IPS-NIHi11 (cell line): Measurements from ENCODE around the gene PPP1R8.
A peak's percentile ranks its signal among the peaks of the same experiment; 100 is the strongest.
"Not testable (repeated sequence)": the region's sequence is repeated elsewhere in the genome, so short reads cannot be mapped to it uniquely, and the experiment has no call there.

Experiments
- DNase-seq: peaks from one replicate; pipeline ENCODE4 v3.0.0; 2012; ENCODE audit warnings: mixed read lengths, low spot score

PPP1R8 gene

DNA sequence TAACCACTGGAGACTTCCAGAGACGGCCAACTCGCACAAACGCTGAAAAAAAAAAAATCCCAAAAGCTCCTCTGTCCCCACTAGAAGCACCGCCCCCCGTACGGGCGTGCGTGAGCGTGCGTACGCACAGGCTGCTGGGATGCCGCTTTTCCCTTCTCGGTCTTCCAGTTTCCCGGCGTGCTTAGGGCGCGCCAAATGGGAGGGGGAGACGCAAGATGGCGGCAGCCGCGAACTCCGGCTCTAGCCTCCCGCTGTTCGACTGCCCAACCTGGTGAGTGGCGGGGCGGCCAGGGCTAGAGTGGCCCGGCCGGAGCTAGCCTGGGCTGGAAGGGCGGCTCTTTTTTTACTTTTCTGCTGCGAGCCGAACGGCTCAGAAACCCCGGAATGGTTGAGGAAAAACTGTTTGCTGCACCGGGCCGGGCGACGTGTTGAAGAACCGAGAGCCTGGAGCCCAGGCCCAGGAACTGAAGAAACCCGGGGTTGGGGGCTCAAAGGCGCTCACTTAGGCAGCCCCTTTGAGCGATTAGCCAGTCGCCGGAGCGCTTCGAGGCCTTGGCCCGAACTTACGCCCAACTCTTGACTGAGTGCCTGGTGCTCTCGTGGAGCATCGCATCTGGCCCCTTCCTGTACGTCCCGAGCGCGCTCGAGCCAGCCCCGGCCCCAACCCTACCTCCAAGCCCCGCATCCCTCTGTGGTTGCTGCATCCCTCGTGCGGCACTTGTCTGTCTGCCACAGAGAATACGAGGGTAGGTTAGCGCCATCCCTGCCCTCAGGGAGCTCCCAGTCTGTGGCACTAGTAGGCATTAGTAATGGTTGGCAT, at the start of gene PPP1R8:
Gene PPP1R8 (plus strand): TSS at position 162 of the 820 bp plus-strand sequence. CDS start 54 bp downstream, at position 216.
- peak; percentile 91 for DNase-seq

DNA sequence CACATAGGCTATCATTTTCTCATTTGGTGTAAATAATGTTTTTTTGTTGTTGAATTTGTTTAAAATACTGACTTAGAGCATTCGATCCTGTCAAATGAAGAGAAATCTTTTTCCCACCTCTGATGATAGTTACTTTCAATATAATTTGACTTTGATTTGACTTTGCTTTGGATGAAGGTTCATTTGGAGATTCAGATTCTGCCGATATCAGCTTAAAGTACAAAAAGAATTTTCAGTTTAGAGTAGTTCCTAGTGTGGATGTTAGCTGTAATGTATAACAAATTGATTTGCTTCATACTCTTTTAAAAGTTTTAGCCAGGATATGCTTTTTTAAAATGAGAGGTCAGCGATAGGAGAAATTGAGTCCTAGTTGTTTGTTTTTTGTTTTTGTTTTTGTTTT, 47.6 kb upstream of the PPP1R8 start:
- no peak for DNase-seq

DNA sequence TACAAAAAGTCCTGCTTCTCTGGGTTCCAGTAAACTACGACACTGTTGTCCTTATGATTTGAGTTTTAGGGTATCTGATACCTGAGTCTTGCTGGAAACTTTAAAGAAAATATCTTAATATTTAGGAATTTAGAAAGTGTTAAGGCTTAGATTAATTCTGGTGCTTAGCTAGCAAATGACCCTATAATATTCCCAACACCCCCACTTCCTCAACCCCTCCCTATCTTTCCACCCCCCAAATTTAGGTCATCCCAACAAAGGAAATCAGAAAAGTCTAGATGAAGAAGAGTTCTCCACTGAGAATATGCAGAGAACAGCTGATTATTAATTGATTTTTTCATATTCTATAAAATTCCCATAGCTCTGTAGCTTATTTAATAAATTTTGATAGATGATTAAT, 45.9 kb upstream of the PPP1R8 start:
- no peak for DNase-seq

DNA sequence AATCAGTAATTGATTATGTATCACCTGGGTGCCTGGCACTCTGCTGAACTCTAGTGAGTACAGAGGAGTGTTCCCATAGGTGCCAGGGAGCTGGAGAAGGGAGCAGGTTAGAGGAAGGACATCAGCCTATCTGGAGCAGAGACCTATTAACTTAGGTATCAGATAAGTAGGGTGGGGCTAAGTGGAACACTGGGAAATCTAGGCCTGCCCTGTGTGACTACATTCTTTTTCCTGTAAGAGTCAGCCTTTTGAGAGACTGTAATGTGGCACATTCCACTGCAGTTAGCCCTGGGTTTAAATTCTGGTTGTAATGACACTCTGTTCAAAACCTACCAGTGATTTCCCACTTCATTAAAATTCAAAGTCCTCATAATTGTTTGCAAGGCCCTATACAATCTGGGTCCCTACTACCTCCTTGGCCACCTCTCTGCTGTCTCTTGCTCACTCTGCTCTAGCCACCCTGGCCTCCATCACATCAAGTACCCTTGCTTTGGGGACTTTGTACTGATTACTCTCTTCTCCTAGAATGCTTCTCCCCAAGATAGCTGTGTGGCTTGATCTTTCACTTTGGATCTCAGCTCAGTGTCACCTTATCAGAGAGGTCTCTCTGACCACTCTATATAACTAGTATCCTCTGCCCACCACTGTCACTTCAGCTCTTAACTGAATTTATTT, 44.7 kb upstream of the PPP1R8 start:
- peak; percentile 28 for DNase-seq

DNA sequence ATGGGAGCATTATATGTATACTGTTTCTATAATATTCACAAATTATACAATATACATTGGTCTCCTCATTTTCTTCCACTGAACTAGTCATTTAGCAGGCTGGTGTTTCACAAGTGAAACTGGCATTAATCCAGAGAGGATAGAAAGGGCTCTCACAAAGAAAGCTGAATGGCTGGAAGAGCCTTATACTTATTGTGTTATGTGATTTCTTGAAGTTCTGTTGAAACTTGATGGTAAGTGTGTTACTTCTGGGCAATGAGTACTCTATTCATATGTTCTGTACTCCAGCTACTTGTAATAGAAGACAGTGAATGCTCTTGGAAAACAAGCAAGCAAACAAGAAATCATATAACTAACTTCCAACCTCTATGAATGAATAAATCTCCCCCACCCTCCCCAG, 42.7 kb upstream of the PPP1R8 start:
- no peak for DNase-seq

DNA sequence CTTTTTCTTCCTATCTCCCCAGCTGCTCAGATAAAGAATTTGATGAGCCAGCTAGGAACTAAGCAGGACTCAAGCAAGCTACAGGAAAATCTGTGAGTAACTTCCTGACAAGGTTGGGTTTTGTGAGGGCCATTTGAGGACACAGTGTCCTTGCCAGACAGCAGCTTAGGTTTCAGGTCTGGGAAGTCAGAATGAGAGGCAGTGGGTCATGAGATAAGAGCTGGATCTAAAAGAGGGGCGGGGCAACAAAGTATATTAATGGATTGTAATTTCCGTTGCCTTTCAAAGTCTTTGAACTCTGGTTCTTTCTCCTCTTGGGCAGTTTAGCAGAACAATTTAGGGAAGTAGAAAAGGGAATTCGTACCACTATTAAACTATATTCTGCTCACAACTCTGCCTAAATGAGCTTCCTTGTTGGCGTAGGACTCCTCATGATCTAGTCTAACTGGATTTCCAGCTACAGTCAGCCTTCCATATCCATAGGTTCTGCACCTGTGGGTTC, 41.0 kb upstream of the PPP1R8 start:
- no peak for DNase-seq

DNA sequence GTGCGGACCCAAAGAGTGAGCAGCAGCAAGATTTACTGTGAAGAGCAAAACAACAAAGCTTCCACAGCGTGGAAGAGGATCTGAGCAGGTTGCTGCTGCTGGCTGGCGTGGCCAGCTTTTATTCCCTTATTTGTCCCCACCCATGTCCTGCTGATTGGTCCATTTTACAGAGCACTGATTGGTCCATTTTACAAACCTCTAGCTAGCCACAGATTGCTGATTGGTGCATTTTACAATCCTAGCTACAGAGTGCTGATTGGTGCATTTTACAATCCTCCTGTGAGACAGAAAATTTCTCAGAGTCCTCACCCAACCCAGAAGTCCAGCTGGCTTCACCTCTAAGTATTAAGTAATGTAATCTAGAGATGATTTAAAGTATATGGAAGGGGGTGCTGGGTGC, 40.3 kb upstream of the PPP1R8 start:
- not testable (repeated sequence) for DNase-seq

DNA sequence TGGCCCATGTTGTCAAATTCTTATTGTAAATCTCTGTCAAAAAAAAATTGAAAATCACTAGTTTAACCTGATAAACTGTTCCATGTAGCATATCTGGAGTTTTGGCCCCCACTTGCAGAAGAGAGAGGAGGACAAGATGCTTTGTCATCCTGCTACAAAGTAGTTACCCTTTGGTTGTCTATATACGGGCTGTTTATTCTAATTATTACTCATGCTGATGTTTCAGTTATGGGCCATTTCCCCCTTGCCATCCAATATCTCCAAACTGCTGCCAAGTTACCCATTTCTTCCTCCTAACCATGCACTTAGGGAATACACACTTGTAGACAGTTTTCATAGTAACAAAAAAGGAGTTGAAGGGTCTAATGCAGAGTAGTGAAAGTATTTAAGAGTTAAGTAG, 35.0 kb upstream of the PPP1R8 start:
- no peak for DNase-seq

DNA sequence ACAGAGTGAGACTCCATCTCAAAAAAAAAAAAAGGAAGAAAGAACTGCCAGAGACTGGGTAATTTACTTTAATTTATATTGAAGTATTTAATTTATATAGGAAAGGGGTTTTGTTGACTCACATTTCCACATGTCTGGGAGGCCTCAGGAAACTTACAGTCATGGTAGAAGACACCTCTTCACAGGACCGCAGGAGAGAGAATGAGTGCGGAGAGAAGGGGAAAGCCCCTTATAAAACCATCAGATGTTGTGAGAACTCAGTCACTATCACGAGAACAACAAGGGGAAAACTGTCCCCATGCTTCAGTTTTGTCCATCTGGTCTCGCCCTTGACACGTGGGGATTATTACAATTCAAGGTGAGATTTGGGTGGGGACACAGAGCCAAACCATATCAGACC, 25.8 kb upstream of the PPP1R8 start:
- no peak for DNase-seq

DNA sequence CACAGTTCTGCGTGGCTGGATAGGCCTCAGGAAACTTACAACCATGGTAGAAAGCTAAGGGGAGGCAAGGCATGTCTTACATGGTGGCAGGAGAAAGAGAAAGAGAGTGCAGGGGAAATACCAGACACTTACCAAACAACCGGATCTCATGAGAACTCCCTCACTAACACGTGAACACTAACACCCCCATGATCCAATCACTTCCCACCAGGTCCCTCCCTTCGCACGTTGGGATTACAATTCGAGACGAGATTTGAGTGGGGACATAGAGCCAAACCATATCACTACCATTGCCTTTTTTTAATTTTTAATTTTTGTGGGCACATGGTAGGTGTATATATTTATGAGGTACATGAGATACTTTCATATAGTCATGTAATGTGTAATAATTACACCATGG, 23.8 kb upstream of the PPP1R8 start:
- DNase-seq: no peak

DNA sequence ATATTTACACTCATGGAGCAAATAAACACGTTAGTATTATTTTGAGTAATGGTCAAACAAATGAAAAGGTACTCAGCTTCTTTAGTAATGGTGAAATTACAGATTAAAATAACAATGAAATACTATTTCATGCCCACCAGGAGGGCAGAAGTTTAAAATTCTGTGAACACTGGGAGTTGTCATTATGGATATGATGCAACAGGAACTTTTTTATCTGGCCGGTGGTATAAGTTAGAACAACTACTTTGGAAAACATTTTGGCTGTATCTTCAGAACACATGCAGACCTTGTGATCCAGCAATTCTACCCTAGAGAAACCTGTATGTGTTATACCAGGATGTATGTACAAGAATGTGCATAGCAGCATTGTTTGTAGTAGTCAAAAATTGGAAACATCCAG, 23.2 kb upstream of the PPP1R8 start:
- DNase-seq: no peak

DNA sequence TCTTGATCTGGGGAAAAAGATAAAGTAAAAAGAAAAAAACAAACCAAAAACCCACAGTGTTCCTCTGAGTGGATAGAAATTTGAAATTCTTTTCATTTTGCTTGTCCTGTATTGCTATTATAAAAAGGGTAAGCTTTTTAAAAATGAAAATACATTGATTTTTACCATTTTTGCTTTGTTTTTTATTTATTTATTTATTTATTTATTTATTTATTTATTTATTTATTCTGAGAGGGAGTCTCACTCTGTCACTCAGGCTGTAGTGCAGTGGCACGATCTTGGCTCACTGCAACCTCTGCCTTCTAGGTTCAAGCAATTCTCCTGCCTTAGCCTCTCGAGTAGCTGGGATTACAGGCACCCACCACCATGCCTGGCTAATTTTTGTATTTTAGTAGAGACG, 22.5 kb upstream of the PPP1R8 start:
- not testable (repeated sequence) for DNase-seq

DNA sequence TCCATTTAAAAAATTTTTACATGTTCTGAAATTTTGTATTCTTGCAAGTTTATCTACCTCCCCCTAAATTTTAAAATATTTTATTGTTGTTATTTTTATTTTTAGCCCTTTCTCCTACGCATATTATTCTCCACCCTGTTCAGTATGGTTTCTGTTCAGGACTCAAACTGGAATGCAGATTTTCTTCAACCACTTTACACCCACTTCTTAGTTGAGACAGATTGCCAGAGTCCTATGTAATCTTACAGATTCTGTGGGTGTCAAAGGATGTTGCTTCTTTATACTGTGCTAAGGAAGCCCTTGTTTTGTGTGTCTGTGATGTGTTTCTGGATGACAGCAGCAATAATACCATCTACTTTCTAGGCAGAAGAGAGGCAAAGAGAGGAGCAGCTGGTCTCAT, 20.7 kb upstream of the PPP1R8 start:
- DNase-seq: no peak

DNA sequence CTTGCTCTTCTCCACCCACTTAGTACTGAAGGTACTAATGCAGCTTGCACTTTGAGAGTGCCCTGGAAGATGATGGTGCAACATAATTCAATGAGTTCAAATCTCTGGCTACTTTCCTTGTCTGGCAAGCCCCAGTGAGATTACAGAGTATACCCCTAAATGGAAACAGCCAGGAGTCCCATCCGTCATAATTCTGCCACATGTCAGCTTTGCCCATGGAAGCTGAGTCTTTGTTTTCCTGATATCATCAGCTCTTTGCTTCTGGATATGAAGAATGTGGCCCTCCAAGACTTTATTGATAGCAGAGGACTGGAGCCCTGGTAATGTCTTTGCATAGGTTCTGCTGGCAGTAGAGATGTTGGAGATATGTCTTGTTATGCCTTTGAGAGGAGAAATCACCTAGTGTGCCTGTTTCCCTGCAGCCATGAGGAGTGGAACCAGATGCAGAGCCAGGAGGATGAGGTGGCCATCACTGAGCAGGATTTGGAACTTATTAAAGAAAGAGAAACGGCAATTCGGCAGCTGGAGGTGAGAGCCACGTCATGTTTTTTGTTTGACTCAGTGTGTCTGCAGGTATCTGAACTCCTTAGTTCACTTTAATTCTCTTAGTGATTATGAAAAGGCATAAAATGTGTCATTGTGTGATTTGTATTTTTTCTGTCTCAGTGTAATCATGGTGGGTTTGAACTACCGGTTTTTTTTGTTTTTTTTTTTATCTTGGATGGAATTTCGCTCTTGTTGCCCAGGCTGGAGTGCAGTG, 18.7 kb upstream of the PPP1R8 start:
- DNase-seq: no peak

DNA sequence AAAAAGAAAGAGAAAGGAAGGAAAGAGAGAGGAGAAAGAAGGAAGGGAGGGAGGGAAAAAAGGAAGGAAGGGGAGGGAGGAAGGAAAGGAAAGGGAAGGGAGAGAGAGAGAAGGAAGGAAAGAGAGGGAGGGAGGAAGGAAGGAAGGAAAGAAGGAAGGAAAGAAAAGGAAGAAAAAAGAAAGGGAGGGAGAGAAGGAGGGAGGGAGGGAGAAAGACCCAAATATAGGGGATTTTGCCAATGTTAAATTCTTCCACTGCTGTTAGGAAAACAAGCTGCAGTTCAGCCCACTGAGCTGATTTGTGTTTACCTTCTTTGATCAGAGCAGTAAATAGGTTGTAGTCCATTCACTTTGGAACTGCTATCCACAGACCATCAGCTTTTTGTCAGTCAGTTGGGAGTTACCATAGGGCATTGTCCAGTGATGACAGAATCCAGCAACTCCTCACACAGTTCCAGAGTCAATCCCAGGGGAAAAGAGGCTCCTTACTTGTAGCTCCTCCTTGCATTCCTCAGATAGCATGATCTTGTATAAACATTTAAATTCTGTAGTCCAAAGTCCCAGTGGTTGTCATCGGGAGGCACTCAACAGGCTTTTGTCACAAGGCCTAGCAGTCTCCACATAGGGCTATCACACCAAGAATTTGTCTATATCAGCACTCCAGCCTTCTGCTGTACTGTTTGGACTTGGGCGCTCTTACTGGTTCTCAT, 13.5 kb upstream of the PPP1R8 start:
- DNase-seq: no peak

DNA sequence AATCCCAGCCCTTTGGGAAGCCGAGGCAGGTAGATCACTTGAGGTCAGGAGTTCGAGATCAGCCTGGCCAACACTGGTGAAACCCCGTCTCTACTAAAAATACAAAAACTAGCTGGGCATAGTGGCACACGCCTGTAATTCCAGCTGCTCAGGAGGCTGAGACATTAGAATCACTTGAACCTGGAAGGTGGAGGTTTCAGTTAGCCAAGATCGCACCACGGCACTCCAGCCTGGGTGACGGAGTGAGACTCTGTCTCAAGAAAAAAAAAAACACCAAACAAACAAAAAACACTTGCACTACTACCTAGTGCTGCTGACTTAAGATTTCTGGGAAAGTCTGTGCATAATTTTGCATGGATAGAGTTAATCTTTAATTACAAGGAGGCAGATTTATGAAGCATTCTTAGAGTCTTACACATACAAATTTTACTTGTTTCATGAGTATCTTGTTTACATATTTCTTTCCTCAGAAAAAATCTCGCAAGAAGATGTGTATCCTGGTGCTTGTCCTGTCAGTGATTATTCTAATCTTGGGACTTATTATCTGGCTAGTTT, 8.7 kb upstream of the PPP1R8 start:
- no peak for DNase-seq

DNA sequence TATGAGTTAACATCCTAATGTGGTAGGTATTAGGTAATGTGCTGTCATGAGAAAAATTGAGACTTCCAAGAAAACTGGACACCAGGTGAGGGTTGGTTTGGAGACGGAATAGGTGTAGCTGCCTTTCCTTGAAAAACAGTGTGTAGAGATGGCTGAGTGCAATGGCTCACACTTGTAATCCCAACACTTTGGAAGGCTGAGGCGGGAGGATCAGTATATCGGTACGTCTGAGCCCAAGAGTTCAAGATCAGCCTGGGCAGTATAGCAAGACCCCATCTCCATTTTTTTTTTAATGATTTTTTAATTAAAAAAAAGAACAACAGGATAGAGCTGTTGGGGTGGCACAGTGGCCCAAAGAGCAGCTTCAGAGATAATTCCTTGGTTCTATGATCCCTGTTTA, 6.8 kb upstream of the PPP1R8 start:
- no peak for DNase-seq

DNA sequence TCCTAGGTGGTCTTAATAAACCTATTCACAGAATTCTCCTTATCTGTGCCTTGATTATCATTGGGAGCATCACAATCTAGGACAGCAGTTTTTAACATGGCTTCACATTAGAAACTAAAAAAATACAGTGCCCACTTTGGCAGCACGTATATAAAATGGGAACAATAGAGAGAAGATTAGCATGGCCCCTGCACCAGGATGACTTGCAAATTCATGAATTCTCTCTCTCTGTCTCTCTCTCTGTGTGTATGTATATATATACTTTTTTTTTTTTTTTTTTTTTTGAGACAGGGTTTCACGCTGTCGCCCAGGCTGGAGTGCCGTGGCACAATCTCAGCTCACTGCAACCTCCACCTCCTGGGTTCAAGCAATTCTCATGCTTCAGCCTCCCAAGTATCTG, 6.2 kb upstream of the PPP1R8 start:
- no peak for DNase-seq

DNA sequence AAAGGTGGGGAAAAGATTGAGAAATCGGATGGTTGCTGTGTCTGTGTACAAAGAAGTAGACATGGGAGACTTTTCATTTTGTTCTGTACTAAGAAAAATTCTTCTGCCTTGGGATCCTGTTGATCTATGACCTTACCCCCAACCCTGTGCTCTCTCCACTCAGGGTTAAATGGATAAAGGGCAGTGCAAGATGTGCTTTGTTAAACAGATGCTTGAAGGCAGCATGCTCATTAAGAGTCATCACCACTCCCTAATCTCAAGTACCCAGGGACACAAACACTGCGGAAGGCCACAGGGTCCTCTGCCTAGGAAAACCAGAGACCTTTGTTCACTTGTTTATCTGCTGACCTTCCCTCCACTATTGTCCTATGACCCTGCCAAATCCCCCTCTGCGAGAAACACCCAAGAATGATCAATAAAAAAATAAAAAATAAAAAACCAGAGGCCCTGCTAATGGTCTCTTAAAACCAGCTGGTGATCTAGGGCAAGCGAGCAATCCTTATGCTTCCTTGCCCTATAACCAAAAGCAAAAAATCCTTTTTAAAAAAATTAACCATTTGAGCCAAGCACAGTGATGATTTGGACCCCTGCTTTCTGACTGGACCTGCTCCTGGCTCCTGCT, 1.1 kb upstream of the PPP1R8 start:
- DNase-seq: not testable (repeated sequence)

DNA sequence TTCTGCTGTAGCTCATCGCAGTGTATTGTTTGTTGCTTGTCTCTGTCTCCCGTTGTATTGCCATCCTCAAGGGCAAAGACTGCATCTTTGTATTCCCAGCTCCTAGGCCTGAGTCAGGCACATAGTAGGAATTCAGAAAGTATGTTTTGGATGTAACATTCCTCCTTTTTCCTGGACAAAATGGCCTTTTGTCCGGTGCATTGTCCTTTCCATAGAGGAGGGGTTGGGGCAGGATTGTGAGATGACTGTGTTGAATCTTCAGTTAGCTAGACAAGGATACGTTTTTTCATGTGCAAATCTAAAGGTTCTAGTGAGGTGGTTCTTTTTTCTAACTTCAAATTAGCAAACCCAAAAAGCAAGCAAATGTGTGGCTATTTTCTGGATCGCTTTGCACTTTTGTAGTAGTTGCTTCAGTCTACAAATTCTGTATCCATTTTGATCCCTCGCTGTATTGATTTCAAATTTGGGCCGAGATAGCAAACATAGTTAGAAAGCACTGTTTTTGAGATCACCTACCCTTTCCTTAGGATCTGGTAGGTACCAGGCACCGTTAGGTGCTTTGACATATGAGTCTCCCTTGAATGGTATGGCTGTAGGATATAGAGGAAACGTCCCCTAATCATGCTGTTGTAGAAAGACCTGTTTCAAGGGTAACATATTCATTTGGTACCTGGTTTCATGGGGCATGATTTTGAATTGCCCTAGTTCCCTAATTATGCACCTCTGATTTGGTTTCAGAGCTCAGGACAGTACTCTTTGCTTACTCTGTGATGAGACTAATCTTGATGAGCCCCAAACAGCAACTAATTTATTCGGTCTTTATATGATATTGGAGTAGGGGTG, 1.2 kb downstream of the PPP1R8 start:
- DNase-seq: no peak
